ENCODE measurements around the gene PRKCE. TPM values are rescaled to one million over a fixed set of nuclear protein-coding genes. Genes with fewer than 3 reads are reported as not detected.

The PRKCE gene
- total and polyA plus RNA-seq, 2 experiments from 2014 or later, result 0.94 to 1.2 TPM

- no peaks in the 10 kb centered on the region for H3K79me2 ChIP-seq (replicated peaks; ENCODE audit: insufficient read depth)
- H3K4me3 Mint-ChIP-seq, result no peak overlapping the region
Observed at GRCh38 chr2:46200861-46201605, 549.6 kb downstream of the PRKCE start.

More at GRCh38 chr2:46200861-46201605, 549.6 kb downstream of the PRKCE start:
- DNase-seq (ENCODE audit: low spot score) (no peak), ATAC-seq (no peak)
- Mint-ChIP-seq H3K27me3 (ENCODE audit: insufficient read depth, low read depth, poor library complexity) (no peaks in the 10 kb centered on the region), H3K27ac (no peak overlapping the region), H3K9me3 (no peaks in the 10 kb centered on the region; the same call in 1 of the 3 replicates), H3K4me1 (peaks cover 5% of the 10 kb centered on the region; the same call in 1 of the 3 replicates), H3K36me3 (ENCODE audit: low read depth) (no peaks in the 10 kb centered on the region)
- no peak overlapping the region for H3K4me2 ChIP-seq
- H3K27ac ChIP-seq (ENCODE audit: low read depth), result no peak overlapping the region
- H4K20me1 ChIP-seq (replicated peaks; ENCODE audit: insufficient read depth), result no peaks in the 10 kb centered on the region
- peaks cover 9% of the 10 kb centered on the region; the same call in 1 of the 2 replicates for H3K4me1 ChIP-seq (ENCODE audit: insufficient read depth)
- no peaks in the 10 kb centered on the region for H3F3A ChIP-seq (replicated peaks; ENCODE audit: low read depth)
- no peaks in the 10 kb centered on the region for H3K36me3 ChIP-seq (ENCODE audit: insufficient read depth)
- no peaks in the 10 kb centered on the region for H3K27me3 ChIP-seq (ENCODE audit: insufficient read depth)
- no peak for TF ChIP-seq CTCF (conservative IDR thresholded peaks at IDR 0.05; ENCODE audit: low read depth in 2 of 2)
- TF ChIP-seq JUNB (IDR thresholded peaks at IDR 0.05; ENCODE audit: unreplicated experiment), result no peak
- no peak for TF ChIP-seq EZH2phosphoT487 (IDR thresholded peaks at IDR 0.05; ENCODE audit: unreplicated experiment)
- no peak for TF ChIP-seq POLR2AphosphoS5 (IDR thresholded peaks at IDR 0.05; ENCODE audit: low read depth)
- TF ChIP-seq ETS1 (IDR thresholded peaks at IDR 0.05), result no peak
- TF ChIP-seq ZNF462 (CRISPR knock-in tag; IDR thresholded peaks at IDR 0.05), result no peak
- TF ChIP-seq EZH2 (IDR thresholded peaks at IDR 0.05; ENCODE audit: low read depth, unreplicated experiment), result no peak
- TF ChIP-seq REST (IDR thresholded peaks at IDR 0.05; ENCODE audit: unreplicated experiment), result no peak
- TF ChIP-seq CREB1 (CRISPR knock-in tag; IDR thresholded peaks at IDR 0.05; ENCODE audit: low read depth), result no peak
- no peak for TF ChIP-seq ZNF331 (CRISPR knock-in tag; IDR thresholded peaks at IDR 0.05; ENCODE audit: low read depth)
- TF ChIP-seq STAT1 (IDR thresholded peaks at IDR 0.05; ENCODE audit: unreplicated experiment), result no peak
- no peak for TF ChIP-seq NANOG (IDR thresholded peaks at IDR 0.05; ENCODE audit: borderline replicate concordance)
- TF ChIP-seq ZNF114 (CRISPR knock-in tag; IDR thresholded peaks at IDR 0.05), result no peak
- H2AFZ ChIP-seq, result no peak overlapping the region
- H3K4me3 ChIP-seq, result no peak overlapping the region
- no peaks in the 10 kb centered on the region; the same call in 1 of the 2 replicates for H3K9me2 ChIP-seq (ENCODE audit: insufficient read depth)
